Naive thymus-derived CD4-positive, alpha-beta T cell (primary cell): ENCODE measurements around the gene IL36B. TPM values are rescaled to one million over a fixed set of nuclear protein-coding genes. Genes with fewer than 3 reads are reported as not detected.

Source experiments
- ATAC-seq: fragments of 150-1000 bp; cut with Tn5 transposase; 2 replicates; pipeline ENCODE4 v1.10.0; 2021; ENCODE audit warnings: mild to moderate bottlenecking, moderate library complexity
- CTCF ChIA-PET: fragments of 350-600 bp; sonication (Branson Sonifier 250); formaldehyde crosslinking; loops from one replicate; lab custom pipeline; 2021; ENCODE audit warnings: antibody characterized with exemption; lab: Charles Lee
- POLR2A ChIA-PET: fragments of 350-600 bp; sonication (Branson Sonifier 250); formaldehyde crosslinking; loops from one replicate; lab custom pipeline; 2021; ENCODE audit warnings: antibody characterized with exemption, inconsistent platforms; lab: Charles Lee
- DNase-seq, 9 donors: peaks; one replicate each; pipeline versions ENCODE4 v3.0.0 to v3.0.0-alpha.2; 2020 to 2022; ENCODE audit warnings: mixed read lengths in 1 of 9
- H3K27ac ChIP-seq: one replicate; pipeline ENCODE4 v1.7.0; 2013; ENCODE audit warnings: mild to moderate bottlenecking, low read depth, low read length, moderate library complexity
- H3K27me3 ChIP-seq, 2 donors: one replicate each; pipeline ENCODE4 v1.7.0; 2013; ENCODE audit warnings: low read length in 2 of 2, mild to moderate bottlenecking in 2 of 2, moderate library complexity in 2 of 2; ENCODE audit not compliant: control insufficient read depth in 2 of 2, insufficient read depth in 2 of 2
- H3K36me3 ChIP-seq, 3 experiments: 1 replicate in 2 of 3; 2 replicates in 1 of 3; pipeline ENCODE4 v1.7.0; 2013; ENCODE audit warnings: low read length in 3 of 3, mild to moderate bottlenecking in 3 of 3, moderate library complexity in 1 of 3; ENCODE audit not compliant: insufficient read depth in 3 of 3, control insufficient read depth in 2 of 3
- H3K4me1 ChIP-seq, 2 donors: one replicate each; pipeline ENCODE4 v1.7.0; 2013; ENCODE audit warnings: low read length in 2 of 2, mild to moderate bottlenecking in 2 of 2, moderate library complexity in 1 of 2; ENCODE audit not compliant: control insufficient read depth in 2 of 2, insufficient read depth in 2 of 2
- H3K4me3 ChIP-seq: 2 replicates; pipeline ENCODE4 v1.7.0; 2013; ENCODE audit warnings: mild to moderate bottlenecking, low read length
- H3K9me3 ChIP-seq, 3 experiments: 1 replicate in 2 of 3; 2 replicates in 1 of 3; pipeline ENCODE4 v1.7.0; 2013; ENCODE audit warnings: low read length in 3 of 3; ENCODE audit not compliant: control insufficient read depth in 2 of 3
- H3K27ac Mint-ChIP-seq, 9 donors: one replicate each; pipeline ENCODE4 v1.8.0; 2020 to 2022; ENCODE audit warnings: mixed read lengths in 9 of 9, mild to moderate bottlenecking in 8 of 9, moderate library complexity in 5 of 9, inconsistent platforms in 2 of 9
- H3K27me3 Mint-ChIP-seq, 5 donors: one replicate each; pipeline ENCODE4 v1.8.0; 2021 to 2022; ENCODE audit warnings: mixed read lengths in 5 of 5, mild to moderate bottlenecking in 1 of 5
- H3K36me3 Mint-ChIP-seq, 5 donors: one replicate each; pipeline ENCODE4 v1.8.0; 2020 to 2022; ENCODE audit warnings: mixed read lengths in 5 of 5, mild to moderate bottlenecking in 3 of 5, inconsistent platforms in 1 of 5
- H3K4me1 Mint-ChIP-seq, 7 donors: one replicate each; pipeline ENCODE4 v1.8.0; 2020 to 2022; ENCODE audit warnings: mixed read lengths in 7 of 7, mild to moderate bottlenecking in 3 of 7, inconsistent platforms in 1 of 7
- H3K4me3 Mint-ChIP-seq, 10 donors: one replicate each; pipeline ENCODE4 v1.8.0; 2020 to 2022; ENCODE audit warnings: mild to moderate bottlenecking in 10 of 10, mixed read lengths in 10 of 10, moderate library complexity in 6 of 10, inconsistent platforms in 2 of 10
- H3K9me3 Mint-ChIP-seq, 11 donors: one replicate each; pipeline ENCODE4 v1.8.0; 2020 to 2022; ENCODE audit warnings: mixed read lengths in 11 of 11, mild to moderate bottlenecking in 4 of 11, inconsistent platforms in 1 of 11, moderate library complexity in 1 of 11
- intact Hi-C, 2 donors: fragments of 100-400 bp; cut with micrococcal nuclease; formaldehyde crosslinking; loops; one replicate each; pipeline ENCODE4 v1.15.1; 2023
- polyA plus RNA-seq, 2 donors: library from polyadenylated mRNA; unstranded; fragments of 300-500 nt; fragmentation: Illumina TruSeq; gene quantifications; one replicate each; pipeline ENCODE4 v1.2.3, GENCODE V29; 2021
- total RNA-seq, 6 experiments: library from RNA in 5 of 6; stranded (reverse) in 5 of 6; gene quantifications; 1 replicate in 5 of 6; 2 replicates in 1 of 6; pipeline ENCODE4 v1.2.3 and lab custom pipeline; 2021 to 2026

Gene IL36B
- total and polyA plus RNA-seq, 7 experiments from 2014 or later, result not detected

GRCh38 chr2:113032737-113033136, 19.9 kb downstream of the IL36B start:
- Mint-ChIP-seq H3K4me3 (no peak overlapping the region), H3K27ac (no peak overlapping the region), H3K9me3 (no peaks in the 10 kb centered on the region), H3K27me3 (peaks cover 0 to 47% (median 0%) of the 10 kb centered on the region in 5 donors), H3K36me3 (peaks cover 0 to 4% (median 0%) of the 10 kb centered on the region in 5 donors), H3K4me1 (peaks cover 0 to 4% (median 0%) of the 10 kb centered on the region in 7 donors)
- H3K4me1 ChIP-seq, result no peaks in the 10 kb centered on the region
- H3K36me3 ChIP-seq, result no peaks in the 10 kb centered on the region
- ChIA-PET POLR2A (no interaction called here), CTCF (no interaction called here)
- H3K27ac ChIP-seq, result no peak overlapping the region
- no peak overlapping the region for H3K4me3 ChIP-seq
- intact Hi-C loops, result no loop called here
- H3K27me3 ChIP-seq, result no peaks in the 10 kb centered on the region
- ATAC-seq, result no peak
- no peaks in the 10 kb centered on the region for H3K9me3 ChIP-seq
- no peak for DNase-seq

- no peaks in the 10 kb centered on the region for H3K4me1 ChIP-seq
- intact Hi-C loops, result no loop called here
- POLR2A ChIA-PET, result interaction anchor here (1.3 kb wide), 1 partner anchor 40 kb away, joined by 4 read pairs; no protein-coding TSS in a partner anchor
- ATAC-seq (no peak), DNase-seq (no peak)
- no peak overlapping the region for H3K27ac ChIP-seq
- H3K9me3 ChIP-seq, result no peaks in the 10 kb centered on the region
- Mint-ChIP-seq H3K4me3 (no peak overlapping the region), H3K36me3 (no peaks in the 10 kb centered on the region), H3K27me3 (peaks cover 0 to 66% (median 7%) of the 10 kb centered on the region in 5 donors), H3K27ac (no peak overlapping the region), H3K9me3 (peaks cover 0 to 3% (median 0%) of the 10 kb centered on the region in 11 donors), H3K4me1 (peaks cover 0 to 7% (median 0%) of the 10 kb centered on the region in 7 donors)
- no peaks in the 10 kb centered on the region for H3K36me3 ChIP-seq
- no peaks in the 10 kb centered on the region for H3K27me3 ChIP-seq
- CTCF ChIA-PET, result no interaction called here
- no peak overlapping the region for H3K4me3 ChIP-seq
Observed at GRCh38 chr2:113028112-113028511, 24.6 kb downstream of the IL36B start.

- Histone ChIP-seq H3K4me3 (no peak overlapping the region), H3K4me1 (no peaks in the 10 kb centered on the region), H3K36me3 (no peaks in the 10 kb centered on the region), H3K27ac (no peak overlapping the region), H3K9me3 (no peaks in the 10 kb centered on the region), H3K27me3 (no peaks in the 10 kb centered on the region)
- no peak for DNase-seq
- Mint-ChIP-seq H3K27ac (no peak overlapping the region), H3K36me3 (no peaks in the 10 kb centered on the region), H3K9me3 (peaks cover 0 to 3% (median 0%) of the 10 kb centered on the region in 11 donors), H3K27me3 (peaks cover 0 to 68% (median 7%) of the 10 kb centered on the region in 5 donors), H3K4me3 (no peak overlapping the region), H3K4me1 (peaks cover 0 to 7% (median 0%) of the 10 kb centered on the region in 7 donors)
- POLR2A ChIA-PET, result interaction anchor here (1.3 kb wide), 1 partner anchor 41 kb away, joined by 4 read pairs; no protein-coding TSS in a partner anchor
- CTCF ChIA-PET, result no interaction called here
- intact Hi-C loops, result no loop called here
- ATAC-seq, result no peak
Observed at GRCh38 chr2:113027691-113028090, 25.0 kb downstream of the IL36B start.

DNA sequence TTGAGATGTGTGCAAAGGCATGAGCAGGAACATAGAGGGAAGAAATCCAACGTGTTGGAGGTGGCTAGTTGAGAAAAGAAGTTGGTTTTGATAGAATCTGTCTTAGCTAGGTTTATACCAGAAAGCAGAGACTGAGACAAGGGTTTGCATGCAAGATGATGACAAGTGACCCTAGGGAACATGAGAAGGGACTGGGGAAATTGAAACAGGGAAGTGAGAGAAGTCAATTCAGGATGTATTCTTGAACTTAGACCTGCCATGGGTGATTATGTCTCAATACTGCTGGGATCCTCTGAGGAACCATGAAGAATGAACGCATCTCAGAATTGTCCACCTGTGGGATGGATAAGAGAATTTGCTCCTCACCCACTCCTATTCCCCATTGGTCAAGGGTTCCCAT, 26.9 kb downstream of the IL36B start:
- Histone ChIP-seq H3K4me3 (no peak overlapping the region), H3K4me1 (no peaks in the 10 kb centered on the region), H3K27me3 (no peaks in the 10 kb centered on the region), H3K36me3 (no peaks in the 10 kb centered on the region), H3K27ac (no peak overlapping the region), H3K9me3 (no peaks in the 10 kb centered on the region)
- no peaks in the 10 kb centered on the region for H3K36me3 Mint-ChIP-seq
- POLR2A ChIA-PET, result no interaction called here
- no peak for DNase-seq
- H3K4me1 Mint-ChIP-seq, result peaks cover 0 to 5% (median 0%) of the 10 kb centered on the region in 7 donors
- peaks cover 0 to 3% (median 0%) of the 10 kb centered on the region in 11 donors for H3K9me3 Mint-ChIP-seq
- no peak for ATAC-seq
- H3K27me3 Mint-ChIP-seq, result peaks cover 0 to 62% (median 7%) of the 10 kb centered on the region in 5 donors
- no peak overlapping the region for H3K4me3 Mint-ChIP-seq
- no peak overlapping the region for H3K27ac Mint-ChIP-seq
- intact Hi-C loops, result no loop called here
- CTCF ChIA-PET, result no interaction called here

DNA sequence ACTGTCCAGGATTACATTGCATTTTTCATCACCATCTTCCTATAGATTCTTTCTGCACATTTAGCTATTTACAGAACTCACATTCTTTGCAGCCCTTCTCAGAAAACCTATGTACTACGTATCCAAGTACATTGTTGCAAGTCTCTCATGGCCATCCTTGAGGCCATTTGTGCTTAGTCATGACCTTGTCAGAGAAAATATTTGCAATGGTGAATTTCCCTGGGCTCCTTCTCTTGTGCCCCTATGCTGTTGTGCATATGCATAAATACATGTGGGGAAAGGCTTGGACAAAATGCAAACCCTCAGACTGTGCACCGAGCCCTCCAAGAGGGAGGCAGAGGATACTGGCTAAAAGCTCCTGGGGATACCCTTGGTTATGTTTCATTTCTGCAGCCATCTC, 27.9 kb downstream of the IL36B start:
- Histone ChIP-seq H3K9me3 (no peaks in the 10 kb centered on the region), H3K4me3 (no peak overlapping the region), H3K27ac (no peak overlapping the region), H3K27me3 (no peaks in the 10 kb centered on the region), H3K36me3 (no peaks in the 10 kb centered on the region), H3K4me1 (no peaks in the 10 kb centered on the region)
- DNase-seq, result no peak
- no peak overlapping the region for H3K4me3 Mint-ChIP-seq
- intact Hi-C loops, result no loop called here
- peaks cover 0 to 5% (median 0%) of the 10 kb centered on the region in 7 donors for H3K4me1 Mint-ChIP-seq
- peaks cover 0 to 58% (median 7%) of the 10 kb centered on the region in 5 donors for H3K27me3 Mint-ChIP-seq
- ChIA-PET POLR2A (interaction anchor here (0.6 kb wide), 1 partner anchor 27 kb away, joined by 3 read pairs; no protein-coding TSS in a partner anchor), CTCF (no interaction called here)
- ATAC-seq, result no peak
- no peaks in the 10 kb centered on the region for H3K36me3 Mint-ChIP-seq
- no peak overlapping the region for H3K27ac Mint-ChIP-seq
- H3K9me3 Mint-ChIP-seq, result peaks cover 0 to 4% (median 0%) of the 10 kb centered on the region in 11 donors

DNA sequence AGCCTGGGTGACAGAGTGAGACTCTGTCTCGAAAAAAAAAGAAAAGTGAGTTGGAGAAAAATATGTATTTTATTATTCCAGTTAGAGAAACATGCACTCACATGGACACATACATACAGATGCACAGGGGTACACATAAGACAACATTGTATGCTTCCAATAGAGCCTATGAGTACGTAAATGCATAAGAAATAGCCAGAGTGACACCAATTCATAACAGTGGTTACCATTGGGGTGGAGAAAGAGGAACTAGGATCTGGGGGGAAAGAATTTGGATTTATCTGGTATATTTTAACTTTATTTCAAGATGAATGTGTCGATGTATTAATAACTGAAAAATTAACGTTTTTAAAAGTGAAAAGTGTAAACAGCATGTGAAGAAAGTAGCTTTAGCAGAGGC, 31.4 kb downstream of the IL36B start:
- H3K27ac ChIP-seq, result no peak overlapping the region
- ChIA-PET POLR2A (no interaction called here), CTCF (no interaction called here)
- Mint-ChIP-seq H3K4me3 (no peak overlapping the region), H3K27me3 (peaks cover 0 to 60% (median 9%) of the 10 kb centered on the region in 5 donors), H3K9me3 (peaks cover 0 to 20% (median 6%) of the 10 kb centered on the region in 11 donors), H3K4me1 (peaks cover 0 to 17% (median 5%) of the 10 kb centered on the region in 7 donors), H3K36me3 (peaks cover 2 to 12% (median 7%) of the 10 kb centered on the region in 5 donors), H3K27ac (no peak overlapping the region)
- ATAC-seq (no peak), DNase-seq (no peak)
- H3K9me3 ChIP-seq, result no peaks in the 10 kb centered on the region
- H3K4me1 ChIP-seq, result no peaks in the 10 kb centered on the region
- H3K36me3 ChIP-seq, result no peaks in the 10 kb centered on the region
- intact Hi-C loops, result no loop called here
- H3K27me3 ChIP-seq, result peaks cover 0 to 3% of the 10 kb centered on the region in 2 donors
- no peak overlapping the region for H3K4me3 ChIP-seq

GRCh38 chr2:113018509-113018908, 34.2 kb downstream of the IL36B start:
- ChIA-PET CTCF (no interaction called here), POLR2A (no interaction called here)
- H3K27me3 Mint-ChIP-seq, result peaks cover 0 to 43% (median 5%) of the 10 kb centered on the region in 5 donors
- no peak for ATAC-seq
- Histone ChIP-seq H3K27ac (no peak overlapping the region), H3K36me3 (no peaks in the 10 kb centered on the region), H3K4me3 (no peak overlapping the region), H3K4me1 (peaks cover 0 to 8% of the 10 kb centered on the region in 2 donors), H3K27me3 (peaks cover 0 to 3% of the 10 kb centered on the region in 2 donors), H3K9me3 (no peaks in the 10 kb centered on the region)
- peaks cover 2 to 12% (median 7%) of the 10 kb centered on the region in 5 donors for H3K36me3 Mint-ChIP-seq
- DNase-seq, result no peak
- no peak overlapping the region for H3K4me3 Mint-ChIP-seq
- H3K4me1 Mint-ChIP-seq, result peaks cover 0 to 34% (median 20%) of the 10 kb centered on the region in 7 donors
- intact Hi-C loops, result loop anchor here in 1 of 2 donors (5.0 kb wide), 1 partner anchor 36 kb away; no protein-coding TSS in a partner anchor
- H3K27ac Mint-ChIP-seq, result no peak overlapping the region
- H3K9me3 Mint-ChIP-seq, result peaks cover 0 to 20% (median 6%) of the 10 kb centered on the region in 11 donors
